SK-N-SH treated with all-trans-retinoic acid at 6 μM for 48 hours (cell line): ENCODE measurements around the gene CCNY.

ENCODE experiments used
- ATAC-seq: fragments of 200-7000 bp; cut with Tn5 transposase; 3 replicates; pipeline ENCODE4 v1.9.1; 2020; ENCODE audit warnings: mild to moderate bottlenecking, moderate library complexity
- ARNTL ChIP-seq: fragments of 450-650 bp; formaldehyde crosslinking; IDR thresholded peaks from 2 replicates; pipeline ENCODE4 v1.5.0; 2020; ENCODE audit warnings: low read depth, mild to moderate bottlenecking, moderate library complexity, borderline replicate concordance
- BACH2 ChIP-seq: fragments of 250-450 bp; sonication (Bioruptor Pico); IDR thresholded peaks from 2 replicates; pipeline ENCODE4 v1.9.0; 2021; ENCODE audit warnings: mild to moderate bottlenecking, borderline replicate concordance
- CSDC2 ChIP-seq: fragments of 250-450 bp; sonication (Bioruptor Pico); IDR thresholded peaks from 2 replicates; pipeline ENCODE4 v1.5.0; 2020; ENCODE audit warnings: mild to moderate bottlenecking, moderate library complexity
- ESRRG ChIP-seq: fragments of 250-450 bp; sonication (Bioruptor Pico); IDR thresholded peaks from 2 replicates; pipeline ENCODE4 v1.6.1; 2021; ENCODE audit warnings: mild to moderate bottlenecking
- OSR1 ChIP-seq: fragments of 250-450 bp; sonication (Bioruptor Pico); IDR thresholded peaks from 2 replicates; pipeline ENCODE4 v1.8.0; 2022; ENCODE audit warnings: moderate library complexity, mild to moderate bottlenecking, inconsistent platforms
- PPARA ChIP-seq: fragments of 250-450 bp; sonication (Bioruptor Pico); IDR thresholded peaks from 2 replicates; pipeline ENCODE4 v1.5.0; 2020; ENCODE audit warnings: mild to moderate bottlenecking, borderline replicate concordance
- RARB ChIP-seq: fragments of 250-450 bp; sonication (Bioruptor Pico); IDR thresholded peaks from 2 replicates; pipeline ENCODE4 v1.8.0; 2021; ENCODE audit warnings: mild to moderate bottlenecking, moderate library complexity
- SNAI2 ChIP-seq: fragments of 250-450 bp; sonication (Bioruptor Pico); IDR thresholded peaks from 2 replicates; pipeline ENCODE4 v1.5.0; 2020; ENCODE audit warnings: mild to moderate bottlenecking, moderate library complexity
- TCF4 ChIP-seq: fragments of 250-450 bp; sonication (Bioruptor Pico); IDR thresholded peaks from 2 replicates; pipeline ENCODE4 v1.8.0; 2021; ENCODE audit warnings: mild to moderate bottlenecking, moderate library complexity, borderline replicate concordance
- TOX ChIP-seq: fragments of 250-450 bp; sonication (Bioruptor Pico); IDR thresholded peaks from 2 replicates; pipeline ENCODE4 v1.8.0; 2021; ENCODE audit warnings: mild to moderate bottlenecking, moderate library complexity, borderline replicate concordance
- ZC3H10 ChIP-seq: fragments of 250-450 bp; sonication (Bioruptor Pico); IDR thresholded peaks from 2 replicates; pipeline ENCODE4 v1.5.1; 2021; ENCODE audit warnings: mild to moderate bottlenecking, moderate library complexity
- ZFP3 ChIP-seq: fragments of 250-450 bp; sonication (Bioruptor Pico); IDR thresholded peaks from 2 replicates; pipeline ENCODE4 v1.5.0; 2020; ENCODE audit warnings: mild to moderate bottlenecking, moderate library complexity
- ZFP30 ChIP-seq: fragments of 450-650 bp; formaldehyde crosslinking; IDR thresholded peaks from 2 replicates; pipeline ENCODE4 v1.5.0; 2022; ENCODE audit warnings: mild to moderate bottlenecking, moderate library complexity
- ZNF565 ChIP-seq: fragments of 450-650 bp; formaldehyde crosslinking; conservative IDR thresholded peaks from 2 replicates; pipeline ENCODE4 v1.5.0; 2020; ENCODE audit warnings: low read depth, mild to moderate bottlenecking, moderate library complexity
- ZNF70 ChIP-seq: fragments of 450-650 bp; formaldehyde crosslinking; IDR thresholded peaks from 2 replicates; pipeline ENCODE4 v1.5.0; 2020; ENCODE audit warnings: mild to moderate bottlenecking, moderate library complexity
- ZNF8 ChIP-seq: fragments of 450-650 bp; formaldehyde crosslinking; IDR thresholded peaks from 2 replicates; pipeline ENCODE4 v1.5.0; 2020; ENCODE audit warnings: mild to moderate bottlenecking, moderate library complexity
- TF ChIP-seq, protein P1 (sequence below): fragments of 250-450 bp; sonication (Bioruptor Pico); IDR thresholded peaks from 2 replicates; pipeline ENCODE4 v1.5.1; 2020; ENCODE audit warnings: low read depth, mild to moderate bottlenecking, moderate library complexity
- TF ChIP-seq, protein P2 (sequence below): fragments of 250-450 bp; sonication (Bioruptor Pico); IDR thresholded peaks from 2 replicates; pipeline ENCODE4 v1.8.0; 2020; ENCODE audit warnings: mild to moderate bottlenecking, moderate library complexity, borderline replicate concordance
- TF ChIP-seq, protein P3 (sequence below): fragments of 250-450 bp; sonication (Bioruptor Pico); IDR thresholded peaks from 2 replicates; pipeline ENCODE4 v1.5.1; 2021; ENCODE audit warnings: mild to moderate bottlenecking, moderate library complexity
- TF ChIP-seq, protein P4 (sequence below): fragments of 250-450 bp; sonication (Bioruptor Pico); IDR thresholded peaks from 2 replicates; pipeline ENCODE4 v1.8.0; 2021; ENCODE audit warnings: low read depth, mild to moderate bottlenecking, moderate library complexity, borderline replicate concordance

Gene CCNY

DNA sequence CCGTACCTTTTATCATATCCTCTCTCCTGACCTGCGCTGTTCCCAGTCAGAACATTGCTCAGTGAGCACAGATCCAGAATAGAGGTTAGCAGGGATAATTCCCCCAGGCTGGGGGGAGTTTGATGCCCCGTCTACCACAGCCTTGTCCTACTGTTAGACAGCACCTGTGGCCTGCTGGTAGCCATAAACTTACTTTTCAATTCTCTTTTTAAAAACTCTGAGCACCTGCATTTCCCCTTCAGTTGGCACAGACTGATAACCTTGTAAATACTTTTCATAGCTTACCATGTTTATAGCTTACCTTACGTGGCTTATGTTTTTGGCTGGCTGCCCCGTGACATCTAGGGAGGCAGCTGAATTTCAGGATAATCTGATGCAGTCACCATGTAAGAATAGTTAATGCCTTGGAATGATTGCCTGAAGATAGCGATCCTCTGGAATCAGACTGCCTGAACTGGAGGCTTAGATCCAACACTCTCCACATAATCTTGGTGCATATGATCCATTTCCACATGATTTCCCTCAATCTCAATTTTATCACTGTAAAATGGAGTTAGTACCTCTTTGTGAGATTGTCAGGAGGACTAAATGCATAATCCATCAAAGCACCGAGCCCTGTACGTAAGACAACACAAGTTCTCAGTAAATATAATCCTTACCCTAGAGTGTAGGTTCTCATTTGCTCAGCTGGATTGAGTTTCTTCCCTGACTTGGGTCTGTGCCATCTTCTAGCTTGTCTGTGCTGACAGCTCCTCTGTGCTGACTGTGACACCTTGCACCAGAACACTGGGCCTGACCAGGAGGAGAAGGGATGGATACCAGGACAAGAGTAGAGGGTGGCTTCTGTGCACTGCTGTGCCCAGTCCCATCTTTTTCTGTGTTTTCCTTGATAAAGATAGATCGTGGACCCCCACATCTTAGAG, 157.1 kb downstream of the CCNY start:
- TF ChIP-seq PPARA (CRISPR knock-in tag) (no peak), ZC3H10 (CRISPR knock-in tag) (no peak), RARB (no peak), TOX (CRISPR knock-in tag) (no peak), ZNF8 (CRISPR knock-in tag) (no peak), ARNTL (CRISPR knock-in tag) (no peak), CSDC2 (CRISPR knock-in tag) (no peak)
- TF ChIP-seq, protein P1, sequence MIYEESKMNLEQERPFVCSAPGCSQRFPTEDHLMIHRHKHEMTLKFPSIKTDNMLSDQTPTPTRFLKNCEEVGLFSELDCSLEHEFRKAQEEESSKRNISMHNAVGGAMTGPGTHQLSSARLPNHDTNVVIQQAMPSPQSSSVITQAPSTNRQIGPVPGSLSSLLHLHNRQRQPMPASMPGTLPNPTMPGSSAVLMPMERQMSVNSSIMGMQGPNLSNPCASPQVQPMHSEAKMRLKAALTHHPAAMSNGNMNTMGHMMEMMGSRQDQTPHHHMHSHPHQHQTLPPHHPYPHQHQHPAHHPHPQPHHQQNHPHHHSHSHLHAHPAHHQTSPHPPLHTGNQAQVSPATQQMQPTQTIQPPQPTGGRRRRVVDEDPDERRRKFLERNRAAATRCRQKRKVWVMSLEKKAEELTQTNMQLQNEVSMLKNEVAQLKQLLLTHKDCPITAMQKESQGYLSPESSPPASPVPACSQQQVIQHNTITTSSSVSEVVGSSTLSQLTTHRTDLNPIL (CRISPR knock-in tag) = no peak
- TF ChIP-seq, protein P2, sequence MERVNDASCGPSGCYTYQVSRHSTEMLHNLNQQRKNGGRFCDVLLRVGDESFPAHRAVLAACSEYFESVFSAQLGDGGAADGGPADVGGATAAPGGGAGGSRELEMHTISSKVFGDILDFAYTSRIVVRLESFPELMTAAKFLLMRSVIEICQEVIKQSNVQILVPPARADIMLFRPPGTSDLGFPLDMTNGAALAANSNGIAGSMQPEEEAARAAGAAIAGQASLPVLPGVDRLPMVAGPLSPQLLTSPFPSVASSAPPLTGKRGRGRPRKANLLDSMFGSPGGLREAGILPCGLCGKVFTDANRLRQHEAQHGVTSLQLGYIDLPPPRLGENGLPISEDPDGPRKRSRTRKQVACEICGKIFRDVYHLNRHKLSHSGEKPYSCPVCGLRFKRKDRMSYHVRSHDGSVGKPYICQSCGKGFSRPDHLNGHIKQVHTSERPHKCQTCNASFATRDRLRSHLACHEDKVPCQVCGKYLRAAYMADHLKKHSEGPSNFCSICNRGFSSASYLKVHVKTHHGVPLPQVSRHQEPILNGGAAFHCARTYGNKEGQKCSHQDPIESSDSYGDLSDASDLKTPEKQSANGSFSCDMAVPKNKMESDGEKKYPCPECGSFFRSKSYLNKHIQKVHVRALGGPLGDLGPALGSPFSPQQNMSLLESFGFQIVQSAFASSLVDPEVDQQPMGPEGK = no peak
- ATAC-seq = peak; percentile 43; the same call in 2 of the 3 replicates

DNA sequence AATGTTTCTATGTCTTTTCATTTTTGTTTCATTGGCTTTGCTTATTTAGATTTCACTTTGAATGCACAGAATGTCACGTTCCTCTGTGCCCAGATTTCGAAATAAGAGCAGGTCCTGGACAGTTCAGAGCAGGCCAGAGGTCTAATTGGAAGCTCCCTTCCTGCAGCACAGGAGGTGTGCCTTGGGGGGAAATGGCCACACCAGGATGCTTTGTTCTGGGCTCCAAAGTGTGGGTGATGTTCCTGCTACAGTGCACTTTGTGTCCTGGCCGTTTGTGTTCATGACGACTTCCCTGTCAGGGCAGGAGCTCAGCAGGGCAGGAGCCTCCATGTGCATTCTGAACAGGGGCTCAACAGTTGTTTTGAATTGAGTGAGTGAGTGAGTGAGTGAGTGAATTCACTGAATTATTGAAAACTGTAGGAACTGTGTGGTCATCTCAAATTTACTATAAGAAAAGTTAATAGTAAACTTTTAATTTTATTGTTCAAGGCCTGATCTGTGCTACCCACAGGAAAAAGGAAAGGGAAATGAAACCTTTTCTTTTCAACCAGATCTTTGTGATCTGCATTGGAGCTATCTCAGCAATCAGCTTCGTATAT, 159.3 kb downstream of the CCNY start:
- TF ChIP-seq ZFP3 (CRISPR knock-in tag) (no peak), ZNF565 (CRISPR knock-in tag) (no peak), TCF4 (no peak), ZFP30 (CRISPR knock-in tag) (no peak), SNAI2 (CRISPR knock-in tag) (no peak), ZNF8 (CRISPR knock-in tag) (no peak), OSR1 (no peak)
- TF ChIP-seq, protein P3, sequence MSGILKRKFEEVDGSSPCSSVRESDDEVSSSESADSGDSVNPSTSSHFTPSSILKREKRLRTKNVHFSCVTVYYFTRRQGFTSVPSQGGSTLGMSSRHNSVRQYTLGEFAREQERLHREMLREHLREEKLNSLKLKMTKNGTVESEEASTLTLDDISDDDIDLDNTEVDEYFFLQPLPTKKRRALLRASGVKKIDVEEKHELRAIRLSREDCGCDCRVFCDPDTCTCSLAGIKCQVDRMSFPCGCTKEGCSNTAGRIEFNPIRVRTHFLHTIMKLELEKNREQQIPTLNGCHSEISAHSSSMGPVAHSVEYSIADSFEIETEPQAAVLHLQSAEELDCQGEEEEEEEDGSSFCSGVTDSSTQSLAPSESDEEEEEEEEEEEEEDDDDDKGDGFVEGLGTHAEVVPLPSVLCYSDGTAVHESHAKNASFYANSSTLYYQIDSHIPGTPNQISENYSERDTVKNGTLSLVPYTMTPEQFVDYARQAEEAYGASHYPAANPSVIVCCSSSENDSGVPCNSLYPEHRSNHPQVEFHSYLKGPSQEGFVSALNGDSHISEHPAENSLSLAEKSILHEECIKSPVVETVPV = no peak
- ATAC-seq = no peak; the same call in 2 of the 3 replicates

DNA sequence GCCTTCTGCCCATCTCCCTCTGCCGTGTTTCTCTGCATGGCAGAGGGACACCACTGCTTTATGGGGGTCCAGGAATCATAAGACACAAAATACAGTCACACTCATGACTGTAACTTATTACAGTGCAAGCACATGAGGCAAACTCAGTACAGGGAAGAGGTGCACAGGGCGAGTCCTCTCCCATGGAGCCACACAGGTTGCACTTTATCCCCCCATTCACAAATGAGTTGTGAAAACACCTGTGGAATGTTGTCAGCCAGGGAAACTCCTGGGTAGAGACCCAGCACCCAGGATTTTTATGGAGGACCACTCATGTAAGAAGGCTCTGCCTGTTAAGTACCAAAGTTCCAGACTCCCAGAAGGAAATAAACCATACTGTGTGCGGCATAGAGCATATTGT, 161.6 kb downstream of the CCNY start:
- TF ChIP-seq ZNF8 (CRISPR knock-in tag) = no peak
- TF ChIP-seq TCF4 = no peak
- TF ChIP-seq, protein P1 (CRISPR knock-in tag) = no peak
- no peak for TF ChIP-seq ZNF565 (CRISPR knock-in tag)
- TF ChIP-seq, protein P4, sequence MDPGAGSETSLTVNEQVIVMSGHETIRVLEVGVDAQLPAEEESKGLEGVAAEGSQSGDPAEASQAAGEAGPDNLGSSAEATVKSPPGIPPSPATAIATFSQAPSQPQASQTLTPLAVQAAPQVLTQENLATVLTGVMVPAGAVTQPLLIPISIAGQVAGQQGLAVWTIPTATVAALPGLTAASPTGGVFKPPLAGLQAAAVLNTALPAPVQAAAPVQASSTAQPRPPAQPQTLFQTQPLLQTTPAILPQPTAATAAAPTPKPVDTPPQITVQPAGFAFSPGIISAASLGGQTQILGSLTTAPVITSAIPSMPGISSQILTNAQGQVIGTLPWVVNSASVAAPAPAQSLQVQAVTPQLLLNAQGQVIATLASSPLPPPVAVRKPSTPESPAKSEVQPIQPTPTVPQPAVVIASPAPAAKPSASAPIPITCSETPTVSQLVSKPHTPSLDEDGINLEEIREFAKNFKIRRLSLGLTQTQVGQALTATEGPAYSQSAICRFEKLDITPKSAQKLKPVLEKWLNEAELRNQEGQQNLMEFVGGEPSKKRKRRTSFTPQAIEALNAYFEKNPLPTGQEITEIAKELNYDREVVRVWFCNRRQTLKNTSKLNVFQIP (CRISPR knock-in tag) = no peak
- TF ChIP-seq OSR1 = no peak
- TF ChIP-seq SNAI2 (CRISPR knock-in tag) = no peak
- no peak for TF ChIP-seq ESRRG (CRISPR knock-in tag)
- no peak for TF ChIP-seq ZNF70 (CRISPR knock-in tag)
- TF ChIP-seq RARB = no peak
- TF ChIP-seq, protein P2 = no peak
- TF ChIP-seq ARNTL (CRISPR knock-in tag) = no peak
- no peak for TF ChIP-seq BACH2 (CRISPR knock-in tag)
- TF ChIP-seq ZFP3 (CRISPR knock-in tag) = no peak
- TF ChIP-seq PPARA (CRISPR knock-in tag) = no peak
- no peak for ATAC-seq
